GM08714 (cell line): ENCODE results near the gene ADAMTS17.

ENCODE experiments used
- H3K4me3 ChIP-seq: fragments of 200-500 bp; sonication (Bioruptor generic); 2 replicates; pipeline ENCODE4 v1.5.1; 2014; ENCODE audit warnings: mild to moderate bottlenecking, low read length, inconsistent platforms
- ZNF274 ChIP-seq: IDR thresholded peaks from 2 replicates; pipeline ENCODE4 v1.6.1; 2012; ENCODE audit warnings: mild to moderate bottlenecking, low read depth, low read length

Gene ADAMTS17

DNA sequence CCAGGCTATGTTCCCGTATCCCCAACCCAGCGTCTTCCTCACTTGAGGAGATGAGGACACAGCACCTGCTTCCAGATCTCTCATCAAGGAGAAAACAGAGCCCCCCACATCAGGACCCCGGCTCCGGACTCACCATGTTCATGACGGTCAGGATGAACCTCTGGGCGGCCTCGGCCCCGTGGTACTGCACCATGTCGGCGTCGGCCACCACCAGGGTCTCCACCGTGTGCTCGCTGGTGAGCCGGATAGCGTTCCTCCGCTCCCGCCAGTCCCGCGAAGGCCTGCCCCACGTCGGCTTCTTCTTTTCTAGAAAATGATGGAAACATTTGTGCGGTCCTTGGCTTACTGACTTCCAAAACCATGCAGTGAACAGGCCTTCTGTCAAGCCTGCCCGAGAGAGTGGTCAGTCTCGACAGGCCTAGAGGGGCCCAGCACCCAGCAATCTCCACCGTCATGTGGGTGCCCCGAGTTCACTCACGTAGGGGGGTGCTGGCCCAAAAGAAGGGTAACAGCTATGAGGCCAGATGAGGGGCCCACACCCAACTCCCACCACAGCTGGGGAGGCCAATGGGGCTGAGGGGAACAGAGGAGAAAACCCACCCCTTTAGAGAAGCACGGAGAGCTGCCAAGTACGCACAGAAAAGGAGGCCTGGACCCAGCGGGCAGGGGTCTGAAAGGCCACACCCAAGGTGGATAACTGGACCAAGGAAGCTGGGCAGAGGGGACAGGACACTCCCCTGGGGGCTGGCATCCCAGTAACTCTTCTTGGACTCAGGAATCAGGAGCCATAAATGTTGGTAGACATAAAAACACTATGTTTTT lies 60.5 kb downstream of the ADAMTS17 start:
- H3K4me3 ChIP-seq, result no peak overlapping the region
- TF ChIP-seq ZNF274, result no peak

DNA sequence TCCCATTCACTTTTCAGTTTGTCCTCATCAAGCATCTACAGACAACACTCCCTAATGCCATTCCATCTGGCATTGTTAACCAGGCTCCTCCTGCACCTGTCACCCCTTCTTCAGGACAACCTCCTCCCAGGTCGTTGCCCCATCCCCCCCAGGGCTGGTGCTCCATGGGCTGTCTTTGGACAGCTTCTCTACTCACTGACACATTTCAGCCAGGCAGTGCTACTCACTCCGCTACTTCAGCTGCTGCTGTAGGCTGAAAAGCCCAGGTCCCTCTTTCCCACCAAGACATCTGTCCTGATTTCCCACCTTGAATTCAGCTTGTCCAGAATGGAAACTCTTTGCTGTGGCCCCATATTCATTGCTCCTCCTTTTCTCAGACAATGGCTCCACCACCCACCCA lies 61.9 kb downstream of the ADAMTS17 start:
- no peak for TF ChIP-seq ZNF274
- H3K4me3 ChIP-seq, result no peak overlapping the region

DNA sequence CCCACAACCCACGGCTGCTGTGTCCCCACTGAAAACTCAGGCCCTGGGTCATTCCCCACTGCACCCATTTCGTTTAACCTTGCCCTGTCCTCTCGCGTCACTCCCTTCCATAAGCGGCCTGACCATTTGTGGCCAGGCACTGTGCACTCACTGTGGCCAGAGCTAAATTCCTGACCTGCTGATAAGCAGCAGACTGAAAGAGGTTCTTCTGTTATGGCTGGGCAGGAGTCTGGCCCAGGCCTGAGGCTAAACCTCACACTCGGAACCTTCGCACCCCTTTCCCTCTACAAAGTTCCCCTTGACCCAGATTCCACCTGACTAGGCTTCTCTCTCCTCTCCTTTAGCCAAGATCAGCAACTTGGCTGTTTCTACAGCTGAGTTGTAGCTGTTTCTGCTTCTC lies 62.3 kb downstream of the ADAMTS17 start:
- no peak overlapping the region for H3K4me3 ChIP-seq
- TF ChIP-seq ZNF274, result no peak

DNA sequence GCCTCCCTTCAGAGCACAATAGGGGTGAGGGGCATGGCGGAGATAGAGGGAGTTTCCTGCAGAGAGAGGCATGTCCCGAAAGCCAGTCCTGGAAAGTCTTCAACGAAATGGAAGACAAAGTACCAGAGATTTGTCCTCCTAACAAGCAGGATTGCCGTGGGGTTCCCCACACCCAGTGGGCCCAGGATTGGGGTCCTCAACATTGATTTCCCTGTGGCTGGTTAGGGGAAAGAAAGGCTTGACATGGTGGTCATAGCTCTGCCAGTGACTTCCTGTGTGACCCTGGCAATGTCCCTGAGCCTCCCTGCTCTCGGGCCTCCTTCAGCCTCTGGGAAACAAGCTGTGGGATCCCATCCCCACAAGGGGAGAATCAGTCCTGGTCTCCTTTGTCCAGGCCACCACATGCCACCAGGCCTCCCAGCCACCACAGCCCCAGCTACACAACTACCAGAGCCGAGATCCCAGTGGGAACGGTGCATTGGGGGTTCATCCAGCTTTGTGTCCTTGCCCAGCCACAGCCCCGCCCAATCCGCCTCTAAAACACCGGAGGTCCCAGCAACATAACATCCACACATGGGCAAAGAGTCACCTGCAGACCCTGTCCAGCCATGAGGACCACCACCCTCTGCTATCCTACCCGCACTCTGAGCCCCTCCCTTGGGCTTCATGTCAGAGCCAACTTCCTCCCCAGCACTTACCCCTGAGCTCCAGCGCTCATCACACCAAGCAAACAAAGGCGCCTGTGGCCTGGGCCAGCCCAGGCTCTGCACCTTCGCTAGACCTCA lies 63.0 kb downstream of the ADAMTS17 start:
- TF ChIP-seq ZNF274, result no peak
- no peak overlapping the region for H3K4me3 ChIP-seq

DNA sequence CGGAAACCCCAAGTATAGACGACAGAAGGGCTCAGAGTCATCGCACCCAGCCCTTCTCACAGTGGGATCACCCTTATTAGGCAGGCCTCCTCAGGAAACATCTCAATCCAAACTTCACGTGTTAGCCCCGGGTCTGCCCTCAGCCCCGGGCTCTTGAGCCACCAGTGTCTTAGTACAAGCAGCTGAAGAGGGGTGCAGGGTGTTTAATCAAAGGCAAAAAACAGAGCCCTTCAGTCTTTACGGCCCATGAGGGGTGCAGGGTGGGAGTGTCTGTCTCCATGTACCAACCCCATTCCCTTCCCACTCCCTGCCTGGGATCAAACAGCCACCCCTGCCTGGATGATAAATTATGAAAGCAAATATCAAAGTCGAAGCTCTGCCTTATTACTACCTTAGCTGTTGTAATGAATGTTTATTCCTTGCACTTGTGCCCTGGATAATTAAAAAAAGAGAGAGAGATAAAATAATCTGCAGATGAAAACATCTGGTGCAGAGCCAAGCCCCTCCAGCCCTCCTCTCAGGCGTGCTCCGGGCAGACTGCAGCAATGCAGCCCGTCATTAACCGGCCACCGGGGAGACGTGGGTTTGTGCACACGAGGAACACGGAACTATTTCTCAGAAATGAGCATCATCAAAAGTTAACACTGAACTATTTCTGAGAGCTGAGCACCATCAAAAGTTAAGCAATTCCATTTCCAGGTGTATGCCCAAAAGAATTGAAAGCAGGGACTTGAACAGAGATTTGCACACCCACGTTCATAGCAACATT lies 64.5 kb downstream of the ADAMTS17 start:
- no peak overlapping the region for H3K4me3 ChIP-seq

DNA sequence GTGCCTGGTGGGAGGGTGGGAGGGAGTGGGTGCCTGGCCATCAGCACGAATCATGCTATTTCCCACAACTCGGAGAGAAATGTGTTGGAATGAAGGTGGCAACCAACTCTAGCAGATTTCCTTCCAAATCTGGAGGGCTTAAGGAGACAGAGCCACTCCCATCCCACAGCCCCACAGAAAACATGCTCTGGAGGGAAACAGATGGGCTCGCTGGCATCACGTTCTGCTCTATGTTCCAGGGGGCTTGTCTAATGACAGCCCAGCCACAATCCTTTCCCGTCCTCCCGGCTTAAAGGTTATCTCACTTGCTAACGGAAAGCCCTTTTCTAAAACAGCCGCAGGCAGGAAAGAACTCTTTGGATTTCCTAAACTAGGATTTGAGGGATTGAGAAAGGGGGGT lies 65.3 kb downstream of the ADAMTS17 start:
- no peak for TF ChIP-seq ZNF274
- H3K4me3 ChIP-seq, result no peak overlapping the region

More for the DNA sequence above, 64.5 kb downstream of the ADAMTS17 start:
- no peak for TF ChIP-seq ZNF274

DNA sequence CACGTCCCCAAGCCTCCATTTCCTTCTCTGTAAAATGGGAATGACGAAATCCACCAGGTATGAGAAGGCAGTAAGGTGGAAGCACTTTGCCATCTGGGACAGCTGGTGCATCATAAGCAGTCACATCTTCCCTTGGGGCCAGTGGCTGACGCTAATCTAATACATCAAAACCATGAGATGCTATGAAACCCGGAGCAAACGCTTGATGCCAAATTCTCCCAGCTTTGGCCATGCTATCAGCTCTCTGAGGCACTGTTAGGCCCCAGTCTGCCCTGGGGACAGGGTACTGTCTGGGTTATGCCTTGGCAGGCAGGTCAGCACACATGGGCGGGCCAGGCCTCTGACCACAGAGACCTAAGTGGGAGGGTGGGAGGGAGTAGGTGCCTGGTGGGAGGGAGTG lies 66.1 kb downstream of the ADAMTS17 start:
- TF ChIP-seq ZNF274, result no peak
- no peak overlapping the region for H3K4me3 ChIP-seq

DNA sequence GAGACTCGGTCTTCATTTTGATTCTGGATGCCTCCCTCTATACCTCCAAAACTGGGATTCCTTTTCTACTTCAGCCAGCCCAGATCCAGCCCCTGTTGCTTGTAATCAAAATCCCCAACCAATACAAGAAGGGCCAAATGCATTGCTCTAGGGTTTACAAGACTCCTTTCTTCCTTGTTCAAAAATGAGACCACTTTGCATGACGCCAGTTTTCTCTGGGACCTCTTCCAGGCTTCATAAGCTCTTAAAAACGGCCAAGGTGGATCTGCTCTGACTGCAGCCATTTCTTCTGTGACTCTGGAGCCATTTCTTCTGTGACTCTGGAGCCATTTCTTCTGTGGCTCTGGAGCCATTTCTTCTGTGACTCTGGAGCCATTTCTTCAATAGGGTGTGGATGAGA lies 71.9 kb downstream of the ADAMTS17 start:
- TF ChIP-seq ZNF274, result no peak
- H3K4me3 ChIP-seq, result no peak overlapping the region

DNA sequence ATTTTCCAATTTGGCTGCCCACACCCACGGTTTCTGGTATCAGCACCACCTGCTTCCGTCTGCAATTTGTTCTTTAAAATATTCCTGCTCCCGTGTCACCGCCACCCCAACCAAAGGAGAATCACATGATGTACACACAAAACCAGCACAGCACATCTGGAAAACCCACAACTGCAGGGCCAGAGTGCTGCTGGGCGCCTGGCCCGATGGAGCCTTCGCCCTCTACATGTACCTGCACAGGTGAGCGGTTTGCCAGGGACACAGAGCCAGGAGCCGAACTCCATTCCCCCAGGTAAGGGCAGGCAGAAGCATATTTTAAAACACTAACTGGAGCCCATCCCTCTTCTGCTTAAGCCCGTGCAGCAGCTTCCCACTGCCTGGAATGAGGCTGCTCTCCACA lies 75.6 kb downstream of the ADAMTS17 start:
- H3K4me3 ChIP-seq, result no peak overlapping the region
- TF ChIP-seq ZNF274, result no peak

DNA sequence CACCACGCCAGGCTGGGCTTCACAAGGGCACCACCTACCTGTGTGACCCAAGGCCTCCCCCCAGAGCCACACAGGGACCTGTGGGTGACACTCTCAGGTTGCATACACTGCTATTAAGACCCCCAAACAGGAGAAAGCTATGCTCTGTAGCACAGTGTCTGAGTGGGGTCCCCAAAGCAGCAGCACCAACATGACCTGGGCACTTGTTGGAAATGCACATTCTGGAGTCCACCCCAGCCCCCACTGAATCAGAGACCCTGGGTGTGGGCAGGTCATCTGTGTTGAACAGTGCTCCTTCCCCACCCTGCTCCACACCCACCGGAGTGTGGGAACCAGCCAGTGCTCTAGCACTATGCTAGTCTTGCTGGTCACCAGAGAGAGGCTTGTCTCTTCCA lies 76.1 kb downstream of the ADAMTS17 start:
- H3K4me3 ChIP-seq, result no peak overlapping the region
- TF ChIP-seq ZNF274, result no peak

DNA sequence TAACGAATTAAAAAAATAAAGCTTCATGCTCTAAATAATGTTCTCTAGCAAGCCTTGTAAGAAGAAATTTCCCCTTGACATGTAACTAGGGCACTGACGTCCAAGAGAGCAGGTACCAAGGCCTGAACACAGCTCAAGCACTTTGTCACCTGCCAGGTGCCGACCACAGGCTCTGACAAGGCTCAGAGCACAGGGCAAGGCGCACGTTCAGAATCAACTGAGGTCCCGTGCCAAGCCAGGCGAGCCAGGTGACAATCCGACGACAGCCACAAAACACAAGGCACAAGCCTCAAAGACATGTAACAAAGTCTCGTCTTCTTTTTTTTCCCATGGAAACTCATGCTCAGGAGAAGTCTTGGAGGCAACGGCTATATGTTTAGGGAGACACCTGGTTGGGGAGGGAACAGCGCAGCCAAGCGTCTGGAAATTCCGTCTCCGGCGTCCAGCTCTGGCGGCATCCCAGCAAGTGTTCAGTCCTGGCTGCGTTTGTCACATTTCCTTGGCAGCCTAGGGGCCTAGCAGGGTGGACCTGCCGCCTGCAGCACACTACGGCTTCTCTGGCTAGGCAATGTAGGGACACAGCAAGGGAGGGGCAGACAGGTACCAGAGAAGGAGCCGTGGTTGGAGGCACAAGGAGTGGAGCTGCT lies 76.7 kb downstream of the ADAMTS17 start:
- no peak for TF ChIP-seq ZNF274
- H3K4me3 ChIP-seq, result no peak overlapping the region

DNA sequence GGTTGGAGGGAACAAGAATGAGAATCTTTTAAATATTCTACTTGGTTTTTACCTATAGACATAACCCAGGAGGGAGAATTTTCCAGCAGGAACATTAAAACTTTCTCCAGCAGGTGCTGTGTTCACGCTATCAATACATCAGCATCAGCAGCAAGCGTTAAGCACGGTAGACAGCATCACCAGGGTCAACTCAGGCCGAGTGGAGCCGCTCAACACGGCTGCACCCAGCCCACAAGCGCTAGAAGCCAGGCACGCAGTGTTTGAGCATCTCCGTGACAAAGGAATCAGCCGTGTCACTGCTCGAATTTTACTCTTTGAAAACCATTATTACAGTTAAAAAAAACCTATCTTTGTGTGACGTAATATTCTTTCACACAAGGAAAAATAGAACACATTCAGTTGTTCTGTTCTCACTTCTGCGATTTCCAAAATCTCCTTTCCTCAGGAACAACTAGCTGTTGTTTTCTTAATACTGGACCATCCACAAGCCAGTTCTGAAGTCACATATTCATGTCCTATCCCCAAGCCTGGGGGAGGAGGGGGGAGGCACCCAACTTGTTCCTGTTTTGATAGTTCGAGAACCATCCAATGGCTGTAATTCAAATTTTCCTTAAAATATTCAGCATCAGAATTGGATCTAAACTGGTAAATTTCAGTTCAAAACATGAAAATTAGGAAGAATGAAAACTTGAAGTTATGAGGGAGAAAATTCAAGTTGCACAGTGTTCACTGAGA lies 77.9 kb downstream of the ADAMTS17 start:
- no peak for TF ChIP-seq ZNF274
- H3K4me3 ChIP-seq, result no peak overlapping the region

DNA sequence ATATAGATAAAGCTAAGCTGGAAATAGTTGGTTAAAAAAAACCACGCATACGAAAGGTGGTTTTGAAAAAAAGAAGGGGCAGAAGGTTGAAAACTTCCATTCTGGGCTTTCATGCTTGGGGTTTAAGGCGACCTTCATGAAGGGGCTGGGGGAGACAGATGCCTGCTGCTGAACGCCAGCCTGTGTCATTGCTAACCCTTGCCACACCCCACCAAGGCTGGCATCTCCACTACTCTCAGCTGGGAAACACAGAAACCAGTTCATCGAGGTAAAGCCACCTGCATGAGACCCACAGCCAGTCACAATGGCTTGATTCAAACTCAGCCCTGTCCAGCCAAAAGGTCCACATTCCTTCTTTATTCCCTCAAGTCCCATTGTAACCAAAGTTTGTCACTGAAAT lies 78.7 kb downstream of the ADAMTS17 start:
- H3K4me3 ChIP-seq, result no peak overlapping the region
- TF ChIP-seq ZNF274, result no peak
